DMS114 treated with DMSO at 0.1 percent for 48 hours (cell line): ENCODE measurements around the gene APOL2.
"Not testable (repeated sequence)": the region's sequence is repeated elsewhere in the genome, so short reads cannot be mapped to it uniquely, and the experiment has no call there.

ENCODE experiments used
- DNase-seq: peaks from one replicate; lab custom pipeline; 2025; ENCODE audit not compliant: unreplicated experiment; lab: John Stamatoyannopoulos, UW

The APOL2 gene

GRCh38 chr22:36223504-36223903 lies 15.8 kb downstream of the APOL2 start:
- DNase-seq = no peak

- DNase-seq = no peak
Measured at GRCh38 chr22:36222887-36223450, 16.4 kb downstream of the APOL2 start.

- peak; percentile 9 for DNase-seq
Measured at GRCh38 chr22:36221799-36222751, 17.3 kb downstream of the APOL2 start.

- DNase-seq = no peak
Measured at GRCh38 chr22:36220451-36220921, 18.8 kb downstream of the APOL2 start.

- DNase-seq = no peak
Measured at GRCh38 chr22:36218648-36219193, 20.6 kb downstream of the APOL2 start.

- no peak for DNase-seq
Measured at GRCh38 chr22:36215981-36216380, 23.3 kb downstream of the APOL2 start.

GRCh38 chr22:36213586-36213985 lies 25.7 kb downstream of the APOL2 start:
- DNase-seq = no peak

GRCh38 chr22:36212901-36213300 lies 26.4 kb downstream of the APOL2 start:
- DNase-seq = no peak

- no peak for DNase-seq
Measured at GRCh38 chr22:36211237-36211861, 28.0 kb downstream of the APOL2 start.

GRCh38 chr22:36210224-36210623 lies 29.1 kb downstream of the APOL2 start:
- no peak for DNase-seq

GRCh38 chr22:36209488-36209908 lies 29.8 kb downstream of the APOL2 start:
- DNase-seq = not testable (repeated sequence)

GRCh38 chr22:36208914-36209313 lies 30.4 kb downstream of the APOL2 start:
- no peak for DNase-seq

GRCh38 chr22:36208162-36208765 lies 31.1 kb downstream of the APOL2 start:
- DNase-seq = no peak

GRCh38 chr22:36206255-36206654 lies 33.1 kb downstream of the APOL2 start:
- no peak for DNase-seq

- not testable (repeated sequence) for DNase-seq
Measured at GRCh38 chr22:36205573-36205972, 33.8 kb downstream of the APOL2 start.

GRCh38 chr22:36204632-36205015 lies 34.7 kb downstream of the APOL2 start:
- DNase-seq = no peak

GRCh38 chr22:36204001-36204631 lies 35.2 kb downstream of the APOL2 start:
- no peak for DNase-seq

- DNase-seq = not testable (repeated sequence)
Measured at GRCh38 chr22:36203441-36203840, 35.9 kb downstream of the APOL2 start.

GRCh38 chr22:36202906-36203305 lies 36.4 kb downstream of the APOL2 start:
- not testable (repeated sequence) for DNase-seq

GRCh38 chr22:36201630-36202319 lies 37.6 kb downstream of the APOL2 start, which contains the start of gene APOL4:
Gene APOL4, minus strand, starts transcription at chr22:36201809. Its CDS starts 75 bp downstream, at chr22:36201734.
- DNase-seq = no peak
